H7 (cell line): ENCODE measurements around the gene TNFRSF18. TPM values are rescaled to one million over a fixed set of nuclear protein-coding genes. Genes with fewer than 3 reads are reported as not detected.
"Not testable (repeated sequence)": the region's sequence is repeated elsewhere in the genome, so short reads cannot be mapped to it uniquely, and the experiment has no call there.

Source experiments
- DNase-seq: peaks from one replicate; pipeline ENCODE4 v3.0.0; 2012
- H3K27me3 ChIP-seq: 2 replicates; pipeline ENCODE4 v1.6.0; 2011; ENCODE audit warnings: mild to moderate bottlenecking, low read length; ENCODE audit not compliant: control insufficient read depth, insufficient read depth
- H3K36me3 ChIP-seq: replicated peaks from 2 replicates; pipeline ENCODE4 v1.5.1; 2011; ENCODE audit warnings: low read length; ENCODE audit not compliant: control insufficient read depth, insufficient read depth
- H3K4me3 ChIP-seq: 2 replicates; pipeline ENCODE4 v1.5.1; 2011; ENCODE audit warnings: low read depth, mild to moderate bottlenecking, control low read depth, low read length, moderate library complexity; ENCODE audit not compliant: insufficient read depth
- total RNA-seq: library from RNA; depleted of rRNA; stranded (reverse); fragments of >200 nt; shearing (Covaris generic); gene quantifications from 2 replicates; pipeline ENCODE4 v1.2.3, GENCODE V29; 2014

The TNFRSF18 gene
- total RNA-seq, 1 experiment from 2014 or later = not detected

DNA sequence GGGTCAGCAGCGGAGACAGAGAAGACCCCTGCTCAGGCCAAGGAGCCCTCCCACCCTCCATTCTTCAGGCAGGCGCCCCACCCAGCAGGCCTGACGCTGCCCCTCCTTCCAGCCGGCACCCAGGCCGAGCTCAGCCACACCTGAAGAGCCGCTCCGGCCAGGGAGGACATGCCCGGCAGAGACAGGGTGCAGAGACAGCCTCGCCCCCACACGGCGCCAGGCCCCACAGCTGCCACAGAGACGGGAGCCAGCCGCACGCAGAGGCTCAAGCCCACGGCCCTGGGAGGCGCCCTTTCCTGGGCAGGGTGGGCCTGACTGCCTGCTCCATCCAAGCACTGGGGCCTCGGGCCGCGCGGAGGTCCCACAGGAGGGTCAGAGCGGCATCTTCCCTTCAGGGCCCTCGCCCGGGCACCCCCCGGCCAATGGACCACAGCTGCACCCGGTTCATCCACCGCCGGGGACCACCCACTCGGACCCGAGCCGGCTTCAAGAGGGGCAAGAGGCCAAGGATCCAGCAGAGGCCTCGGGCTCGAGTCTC lies 27.5 kb downstream of the TNFRSF18 start:
- Histone ChIP-seq H3K4me3 (no peak overlapping the region), H3K27me3 (no peaks in the 10 kb centered on the region)
- DNase-seq = peak; percentile 61

DNA sequence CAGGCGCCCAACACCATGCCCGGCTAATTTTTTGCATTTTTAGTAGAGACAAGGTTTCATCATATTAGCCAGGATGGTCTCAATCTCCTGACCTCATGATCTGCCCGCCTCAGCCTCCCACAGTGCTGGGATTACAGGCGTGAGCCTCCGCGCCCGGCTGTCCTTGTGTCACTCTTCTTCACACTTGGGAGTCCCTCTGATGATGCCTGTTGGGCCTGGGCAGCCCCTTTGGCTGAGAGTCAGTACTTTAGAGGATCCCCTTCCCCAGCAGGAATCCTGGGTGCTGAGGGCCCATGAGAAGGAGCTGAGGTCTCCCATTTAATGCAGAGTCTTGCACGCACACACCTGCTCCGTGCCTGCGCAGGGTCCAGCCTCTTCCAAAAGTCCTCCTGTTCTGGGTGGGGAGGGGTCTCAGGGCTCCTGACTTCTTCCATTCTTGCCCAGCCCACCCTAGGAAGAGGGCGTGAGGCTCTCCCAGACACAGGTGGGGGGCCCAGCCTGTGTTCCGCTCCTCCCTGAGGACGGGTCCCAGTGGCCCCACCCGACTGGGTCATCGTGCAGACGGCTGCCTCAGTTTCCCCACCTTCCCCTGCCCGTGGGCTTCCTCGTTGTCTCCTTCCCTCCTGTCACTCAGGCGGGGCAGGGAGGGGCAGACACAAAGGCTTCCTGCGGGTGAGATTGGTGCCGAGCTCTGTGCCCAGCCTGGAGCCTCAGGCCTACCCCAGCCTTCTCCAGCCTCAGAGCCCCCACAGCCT lies 28.8 kb downstream of the TNFRSF18 start:
- no peak overlapping the region for H3K4me3 ChIP-seq
- H3K36me3 ChIP-seq = no peaks in the 10 kb centered on the region
- DNase-seq = peak; percentile 43
- no peaks in the 10 kb centered on the region for H3K27me3 ChIP-seq

More for the DNA sequence above, 27.5 kb downstream of the TNFRSF18 start:
- H3K36me3 ChIP-seq = no peaks in the 10 kb centered on the region

DNA sequence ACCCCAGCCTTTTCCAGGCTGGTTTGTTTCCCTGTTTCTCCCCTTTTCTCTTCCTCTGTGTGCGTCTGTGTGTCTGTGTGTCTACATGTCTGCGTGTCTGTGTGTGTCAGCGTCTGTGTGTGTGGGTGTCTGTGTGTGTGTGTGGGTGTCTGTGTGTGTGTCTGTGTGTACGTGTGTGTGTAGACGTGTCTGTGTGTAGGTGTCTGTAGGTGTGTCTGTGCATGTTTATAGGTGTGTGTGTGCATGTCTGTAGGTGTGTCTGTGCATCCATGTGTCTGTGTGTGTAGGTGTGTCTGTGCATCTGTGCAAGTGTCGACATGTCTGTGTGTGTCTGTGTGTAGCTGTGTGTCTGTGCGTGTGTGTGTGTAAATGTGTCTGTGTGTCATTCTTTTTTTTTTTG lies 29.5 kb downstream of the TNFRSF18 start:
- no peak for DNase-seq
- Histone ChIP-seq H3K27me3 (no peaks in the 10 kb centered on the region), H3K4me3 (no peak overlapping the region), H3K36me3 (no peaks in the 10 kb centered on the region)

DNA sequence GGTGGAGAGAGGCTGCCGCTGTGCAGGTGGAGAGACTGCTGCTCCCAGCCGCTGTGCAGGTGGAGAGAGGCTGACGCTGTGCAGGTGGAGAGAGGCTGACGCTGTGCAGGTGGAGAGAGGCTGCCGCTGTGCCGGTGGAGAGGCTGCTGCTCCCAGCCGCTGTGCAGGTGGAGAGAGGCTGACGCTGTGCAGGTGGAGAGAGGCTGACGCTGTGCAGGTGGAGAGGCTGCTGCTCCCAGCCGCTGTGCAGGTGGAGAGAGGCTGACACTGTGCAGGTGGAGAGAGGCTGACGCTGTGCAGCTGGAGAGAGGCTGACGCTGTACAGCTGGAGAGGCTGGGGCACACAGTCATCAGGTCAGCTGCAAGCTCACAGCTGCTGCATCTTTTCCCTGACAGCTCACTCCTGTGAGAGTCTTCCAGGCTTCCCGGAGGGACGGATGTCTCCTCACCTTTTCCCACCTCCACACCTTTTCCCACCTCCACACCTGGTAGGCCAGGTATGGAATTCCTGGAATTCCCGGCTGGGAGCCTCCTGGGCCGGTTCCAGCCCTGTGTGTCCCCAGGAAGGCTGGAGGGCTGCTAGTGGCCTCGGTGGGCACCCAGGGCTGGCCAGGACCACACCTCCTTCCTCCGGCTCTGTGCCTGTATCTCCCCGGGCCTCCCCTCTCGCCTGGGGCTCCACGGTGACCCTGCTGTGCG lies 30.2 kb downstream of the TNFRSF18 start:
- H3K4me3 ChIP-seq, H3K27me3 ChIP-seq, H3K36me3 ChIP-seq: not testable (repeated sequence)
- DNase-seq = peak; percentile 84

DNA sequence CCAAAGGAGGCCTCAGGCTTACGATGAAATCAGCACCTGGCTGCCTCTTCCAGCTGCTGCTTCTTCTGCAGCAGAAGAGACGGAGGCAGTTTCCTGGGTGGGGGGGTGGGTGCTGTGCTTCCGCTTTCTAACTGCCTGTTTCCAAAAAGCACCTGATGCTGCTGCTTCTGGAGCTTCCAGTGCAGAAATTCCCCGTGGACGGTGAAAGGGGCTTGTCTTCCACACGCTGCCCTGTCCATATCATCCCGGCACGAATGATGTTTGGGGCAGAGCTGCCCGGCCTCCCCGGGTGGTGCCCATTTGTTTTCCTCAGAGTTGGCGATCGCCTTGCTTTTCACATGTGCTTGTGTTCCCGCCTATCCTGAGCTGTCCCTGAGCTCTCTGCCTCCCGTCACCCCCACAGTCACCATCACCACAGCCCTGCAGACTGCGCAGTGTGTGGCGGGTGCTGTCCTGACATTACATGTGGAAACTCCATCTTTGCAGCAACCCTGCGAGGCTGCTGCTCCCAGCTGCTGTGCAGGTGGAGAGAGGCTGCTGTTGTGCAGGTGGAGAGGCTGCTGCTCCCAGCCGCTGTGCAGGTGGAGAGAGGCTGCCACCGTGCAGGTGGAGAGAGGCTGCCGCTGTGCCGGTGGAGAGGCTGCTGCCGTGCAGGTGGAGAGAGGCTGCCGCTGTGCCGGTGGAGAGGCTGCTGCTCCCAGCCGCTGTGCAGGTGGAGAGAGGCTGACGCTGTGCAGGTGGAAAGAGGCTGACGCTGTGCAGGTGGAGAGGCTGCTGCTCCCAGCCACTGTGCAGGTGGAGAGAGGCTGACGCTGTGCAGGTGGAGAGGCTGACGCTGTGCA lies 30.9 kb downstream of the TNFRSF18 start:
- no peak overlapping the region for H3K4me3 ChIP-seq
- no peak for DNase-seq
- no peaks in the 10 kb centered on the region for H3K27me3 ChIP-seq

DNA sequence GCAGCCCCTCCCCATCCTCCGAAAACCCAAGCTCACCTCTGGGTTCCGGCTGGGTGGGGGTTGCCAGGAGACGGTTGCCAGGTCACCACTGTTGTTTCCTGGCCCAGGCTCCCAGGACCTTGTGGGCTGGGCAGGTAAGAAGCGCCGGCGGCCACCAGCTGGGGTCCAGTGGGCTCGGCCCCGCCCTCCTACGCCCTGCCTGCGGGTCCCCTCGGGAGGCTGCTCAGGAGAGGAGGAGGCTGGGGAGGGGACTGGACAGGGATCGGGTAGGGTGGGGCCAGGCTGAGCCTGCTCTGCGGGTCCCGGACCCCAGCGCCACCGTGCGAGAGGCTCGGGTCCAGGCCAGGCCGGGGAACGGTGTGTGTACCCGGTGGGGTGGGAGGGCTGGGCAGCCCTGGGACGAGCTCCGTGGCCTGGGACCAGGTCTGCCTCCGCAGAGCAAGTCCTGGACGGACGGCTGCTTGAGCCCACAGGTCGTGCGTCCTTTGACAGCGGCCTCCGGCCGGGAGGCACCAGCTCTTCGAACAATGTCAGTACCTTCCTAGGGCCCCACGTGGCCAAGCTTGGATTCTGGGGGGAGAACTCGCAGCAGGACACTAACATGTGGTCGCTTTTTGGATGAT lies 32.5 kb downstream of the TNFRSF18 start, which contains the start of gene TTLL10:
Gene TTLL10 (plus strand): TSS at position 88 of the 623 bp plus-strand sequence. CDS start 5,336 bp downstream, outside the sequence.
- Histone ChIP-seq H3K36me3 (no peaks in the 10 kb centered on the region), H3K4me3 (no peak within 1 kb of the TSS), H3K27me3 (no peaks in the 10 kb centered on the region)
- peak; percentile 95 for DNase-seq

More for the DNA sequence above, 30.9 kb downstream of the TNFRSF18 start:
- H3K36me3 ChIP-seq = no peaks in the 10 kb centered on the region

DNA sequence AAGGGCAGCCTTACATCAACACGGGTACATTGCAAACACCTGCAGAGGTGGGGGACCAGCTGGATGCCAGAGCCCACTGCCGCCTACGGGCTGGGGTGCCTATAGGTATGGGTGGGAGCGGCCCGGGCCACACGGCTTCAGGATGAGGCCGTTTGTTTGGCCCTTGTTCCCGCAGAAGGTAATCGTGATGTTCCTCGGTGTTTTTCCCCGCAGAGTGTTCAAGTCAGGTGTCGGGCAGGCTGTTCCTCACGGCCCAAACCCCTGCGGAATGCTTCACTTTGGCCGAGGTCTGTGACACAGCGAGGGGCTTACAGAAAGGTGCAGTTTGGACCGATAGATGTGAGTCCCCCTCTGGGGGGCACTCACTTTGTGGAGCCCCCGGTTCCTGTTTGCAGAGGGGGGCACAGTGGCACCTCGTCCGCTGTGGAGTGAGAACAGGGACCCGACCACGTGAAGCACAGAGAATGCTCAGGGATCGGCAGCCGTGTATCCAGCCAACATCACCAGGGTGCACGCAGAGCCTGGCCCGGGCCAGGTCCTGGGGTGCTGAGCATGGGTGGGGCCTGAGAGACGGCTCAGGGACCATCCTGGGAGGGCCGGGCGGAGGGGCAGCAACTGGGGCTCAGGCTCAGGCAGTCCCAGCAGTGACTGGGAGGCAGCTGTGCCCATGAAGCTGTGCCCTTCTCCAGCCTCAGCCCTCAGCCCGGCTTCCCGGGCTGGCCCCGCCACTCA lies 33.2 kb downstream of the TNFRSF18 start:
- H3K27me3 ChIP-seq = no peaks in the 10 kb centered on the region
- no peak overlapping the region for H3K4me3 ChIP-seq
- H3K36me3 ChIP-seq = no peaks in the 10 kb centered on the region
- no peak for DNase-seq

DNA sequence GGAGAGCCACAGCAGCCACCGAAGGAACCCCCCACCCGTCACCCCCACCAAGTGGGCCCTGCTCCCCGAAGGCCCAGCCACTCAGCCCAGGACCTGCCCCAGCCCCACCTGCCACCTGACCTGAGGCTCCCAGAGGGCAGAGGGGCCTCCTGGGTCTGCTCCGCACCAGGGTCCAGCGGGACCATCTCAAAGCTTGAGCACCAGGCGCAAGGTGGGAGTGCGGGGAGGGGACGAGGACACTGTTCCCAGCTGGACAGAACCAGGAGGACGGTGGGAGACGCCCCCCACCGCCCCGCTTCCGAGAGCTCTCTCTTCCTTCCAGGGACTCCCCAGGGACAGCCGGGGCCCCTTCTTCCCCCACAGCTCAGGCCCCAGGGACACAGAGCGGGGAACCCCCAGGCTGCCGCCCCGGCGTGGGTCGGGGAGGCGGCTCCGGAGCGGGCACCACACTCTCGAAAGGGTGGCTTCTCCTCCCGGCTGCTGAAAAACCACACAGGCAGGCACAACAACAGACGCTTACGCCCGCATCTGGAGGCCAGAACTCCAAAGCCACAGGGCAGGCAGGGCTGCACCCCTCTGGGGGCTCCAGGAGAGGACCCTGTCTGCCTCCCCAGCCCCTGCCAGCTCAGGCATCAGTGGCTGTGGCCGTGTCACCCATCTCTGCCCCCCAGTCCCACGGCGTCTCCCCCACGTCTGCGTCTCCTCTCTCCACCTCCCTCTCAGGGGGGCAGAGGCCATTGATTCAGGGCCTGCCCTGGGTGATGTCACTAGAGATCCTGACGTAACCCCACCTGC lies 34.6 kb downstream of the TNFRSF18 start:
- H3K36me3 ChIP-seq = no peaks in the 10 kb centered on the region
- peak; percentile 55 for DNase-seq

DNA sequence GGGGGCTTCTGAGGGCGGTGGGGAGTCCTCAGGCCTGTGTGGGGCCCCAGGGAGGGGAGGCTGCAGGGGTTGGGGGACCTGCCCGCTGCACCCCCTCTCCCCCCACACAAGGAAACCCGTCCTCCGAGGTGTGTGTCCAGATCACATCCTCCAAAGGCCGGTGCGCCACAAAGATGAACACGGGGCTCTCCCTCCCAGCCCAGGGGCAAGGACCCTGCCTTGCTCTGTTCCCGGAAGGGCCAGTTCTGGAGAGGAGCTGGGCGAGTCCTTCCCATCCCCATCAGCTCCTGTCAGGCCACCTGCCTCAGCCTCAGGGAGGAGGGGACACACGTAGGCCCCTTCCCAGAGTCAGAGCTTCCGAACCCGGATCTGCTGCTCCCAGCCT lies 35.2 kb downstream of the TNFRSF18 start:
- peak; percentile 60 for DNase-seq
- Histone ChIP-seq H3K36me3 (no peaks in the 10 kb centered on the region), H3K27me3 (no peaks in the 10 kb centered on the region), H3K4me3 (no peak overlapping the region)

More for the DNA sequence above, 34.6 kb downstream of the TNFRSF18 start:
- Histone ChIP-seq H3K27me3 (no peaks in the 10 kb centered on the region), H3K4me3 (no peak overlapping the region)

DNA sequence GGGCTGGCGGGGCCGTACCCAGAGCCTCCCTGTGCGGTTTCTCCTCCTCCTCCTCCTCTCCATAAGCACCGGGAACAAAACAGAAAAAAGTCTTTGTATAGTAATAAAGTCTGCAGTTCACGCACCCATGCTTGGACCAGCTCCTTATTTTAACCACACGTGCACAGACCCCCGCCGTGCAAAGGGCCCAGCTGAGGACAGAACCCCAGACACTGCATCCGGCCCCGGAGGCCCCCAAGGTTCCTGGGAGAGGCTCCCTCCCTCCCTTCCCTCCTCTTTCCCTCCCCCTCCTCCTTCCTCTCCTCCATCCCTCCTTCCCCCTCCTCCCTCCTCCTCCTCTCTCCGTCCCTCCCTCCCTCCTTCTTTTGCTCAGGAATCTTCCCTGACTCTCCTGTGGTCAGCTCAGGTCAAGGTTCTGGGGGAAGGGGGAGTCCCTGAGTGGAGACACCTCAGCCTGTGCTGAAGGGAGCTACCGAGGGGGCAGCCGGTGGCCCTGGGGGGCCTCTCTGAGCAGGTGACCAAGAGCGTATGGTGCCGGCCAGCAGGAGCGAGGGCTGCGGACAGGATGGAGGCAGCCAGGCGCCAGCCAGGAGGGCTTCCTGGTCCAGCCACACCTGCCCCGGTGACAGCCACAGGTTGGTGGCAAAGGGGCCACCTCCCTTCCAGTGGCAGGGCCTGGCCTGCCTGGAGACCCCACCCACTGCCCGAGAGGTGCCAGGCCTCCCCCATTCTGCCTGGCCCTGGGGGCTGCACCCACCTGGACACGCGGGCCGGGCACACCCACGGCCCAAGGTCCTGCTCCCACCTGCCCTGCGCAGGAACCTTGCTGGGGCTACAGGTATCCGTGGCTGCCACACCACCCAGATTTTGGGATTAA lies 35.9 kb downstream of the TNFRSF18 start:
- H3K4me3 ChIP-seq = no peak overlapping the region
- peak; percentile 57 for DNase-seq
- no peaks in the 10 kb centered on the region for H3K36me3 ChIP-seq
- H3K27me3 ChIP-seq = no peaks in the 10 kb centered on the region

DNA sequence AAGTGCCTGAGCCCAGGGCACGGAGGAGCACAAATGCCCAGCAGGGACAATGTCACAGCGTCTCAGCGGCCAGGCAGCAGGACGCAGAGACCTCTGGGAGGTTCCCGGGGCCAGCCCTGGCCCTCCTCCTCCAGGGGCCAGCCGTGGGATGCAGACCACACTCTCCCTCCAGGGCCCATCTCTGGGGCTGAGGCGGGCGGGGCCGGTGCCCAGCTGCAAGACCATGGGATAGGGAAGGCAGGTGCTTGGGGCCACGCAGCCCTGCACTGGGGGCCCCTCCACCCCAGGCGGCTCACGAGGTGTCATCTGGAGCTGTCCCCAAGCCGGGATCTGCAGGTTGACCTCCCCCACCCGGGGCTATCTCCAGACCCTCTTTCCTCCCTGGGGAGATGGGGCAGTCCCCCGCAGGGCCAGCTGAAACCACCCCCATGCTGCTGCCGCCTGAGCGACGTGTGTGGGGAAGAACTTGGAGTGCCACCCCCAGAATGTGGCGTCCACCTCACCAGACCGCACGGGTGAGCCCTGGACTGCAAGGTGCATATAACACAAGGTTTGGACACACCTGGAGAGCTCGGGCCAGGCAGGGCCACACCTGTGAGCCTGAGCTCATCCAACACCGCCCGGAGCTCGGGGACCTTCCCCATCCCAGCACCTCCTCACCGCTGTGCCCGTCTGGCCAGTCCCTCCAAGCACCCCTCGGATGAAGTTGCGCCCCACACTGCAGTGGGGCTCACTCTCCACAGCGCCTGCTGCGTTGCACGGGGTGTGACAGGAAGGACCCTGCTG lies 36.8 kb downstream of the TNFRSF18 start:
- Histone ChIP-seq H3K36me3 (no peaks in the 10 kb centered on the region), H3K4me3 (no peak overlapping the region), H3K27me3 (no peaks in the 10 kb centered on the region)
- DNase-seq = peak; percentile 72
